C4-2B (cell line): ENCODE data around the gene PSMG4.

Source experiments
- CTCF ChIP-seq: fragments of 450-650 bp; conservative IDR thresholded peaks from 2 replicates; pipeline ENCODE4 v1.5.1; 2017; ENCODE audit warnings: mild to moderate bottlenecking
- ZFX ChIP-seq: fragments of 450-650 bp; IDR thresholded peaks from 2 replicates; pipeline ENCODE4 v1.6.1; 2017

DNA sequence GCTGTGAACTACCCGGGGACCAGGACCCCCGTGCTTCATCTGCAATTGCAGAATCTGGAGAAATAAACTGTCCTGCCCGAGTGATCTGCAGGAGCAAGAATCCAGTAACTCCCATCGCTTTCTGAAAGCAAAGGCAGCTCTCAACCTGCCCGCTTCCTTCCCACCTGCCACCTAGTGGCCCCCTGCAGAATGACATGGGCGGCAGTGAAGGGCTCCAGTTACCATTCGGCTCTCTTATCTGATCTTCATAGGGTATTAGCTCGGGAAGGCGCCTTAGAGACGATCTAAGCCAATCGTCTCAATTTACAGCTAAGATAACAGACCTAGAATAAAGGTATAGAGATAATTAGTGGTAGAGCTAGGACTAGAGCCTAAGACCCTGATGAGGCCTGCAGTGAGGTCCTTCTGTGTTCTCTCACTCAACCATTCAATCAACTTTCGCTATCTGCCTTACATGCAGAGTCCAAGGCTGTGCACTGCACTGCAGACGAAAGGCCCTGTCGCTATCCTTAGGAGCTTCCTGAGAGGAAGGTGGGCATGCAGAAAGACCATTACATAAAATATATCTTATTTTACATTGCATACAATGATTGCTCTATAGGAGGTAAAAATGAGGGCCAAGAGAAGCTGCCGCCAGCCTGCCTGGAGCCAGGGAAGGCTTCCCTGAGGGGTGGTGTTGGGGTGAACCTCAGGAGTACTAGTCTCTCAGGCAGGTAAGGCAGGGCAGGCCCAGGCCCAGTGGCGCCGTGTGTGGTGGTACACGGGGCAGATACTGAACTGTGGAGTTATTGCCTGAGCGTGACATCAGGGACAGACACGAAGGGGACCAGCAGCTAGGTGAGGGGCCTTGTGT is 7.1 kb upstream of the PSMG4 start:
- peak; percentile 97 for TF ChIP-seq CTCF
- TF ChIP-seq ZFX, result no peak
